ENCODE data around the gene NUTM1. TPM values are rescaled to one million over a fixed set of nuclear protein-coding genes. Genes with fewer than 3 reads are reported as not detected.
A peak's percentile ranks its signal among the peaks of the same experiment; 100 is the strongest.

NUTM1 gene, protein sequence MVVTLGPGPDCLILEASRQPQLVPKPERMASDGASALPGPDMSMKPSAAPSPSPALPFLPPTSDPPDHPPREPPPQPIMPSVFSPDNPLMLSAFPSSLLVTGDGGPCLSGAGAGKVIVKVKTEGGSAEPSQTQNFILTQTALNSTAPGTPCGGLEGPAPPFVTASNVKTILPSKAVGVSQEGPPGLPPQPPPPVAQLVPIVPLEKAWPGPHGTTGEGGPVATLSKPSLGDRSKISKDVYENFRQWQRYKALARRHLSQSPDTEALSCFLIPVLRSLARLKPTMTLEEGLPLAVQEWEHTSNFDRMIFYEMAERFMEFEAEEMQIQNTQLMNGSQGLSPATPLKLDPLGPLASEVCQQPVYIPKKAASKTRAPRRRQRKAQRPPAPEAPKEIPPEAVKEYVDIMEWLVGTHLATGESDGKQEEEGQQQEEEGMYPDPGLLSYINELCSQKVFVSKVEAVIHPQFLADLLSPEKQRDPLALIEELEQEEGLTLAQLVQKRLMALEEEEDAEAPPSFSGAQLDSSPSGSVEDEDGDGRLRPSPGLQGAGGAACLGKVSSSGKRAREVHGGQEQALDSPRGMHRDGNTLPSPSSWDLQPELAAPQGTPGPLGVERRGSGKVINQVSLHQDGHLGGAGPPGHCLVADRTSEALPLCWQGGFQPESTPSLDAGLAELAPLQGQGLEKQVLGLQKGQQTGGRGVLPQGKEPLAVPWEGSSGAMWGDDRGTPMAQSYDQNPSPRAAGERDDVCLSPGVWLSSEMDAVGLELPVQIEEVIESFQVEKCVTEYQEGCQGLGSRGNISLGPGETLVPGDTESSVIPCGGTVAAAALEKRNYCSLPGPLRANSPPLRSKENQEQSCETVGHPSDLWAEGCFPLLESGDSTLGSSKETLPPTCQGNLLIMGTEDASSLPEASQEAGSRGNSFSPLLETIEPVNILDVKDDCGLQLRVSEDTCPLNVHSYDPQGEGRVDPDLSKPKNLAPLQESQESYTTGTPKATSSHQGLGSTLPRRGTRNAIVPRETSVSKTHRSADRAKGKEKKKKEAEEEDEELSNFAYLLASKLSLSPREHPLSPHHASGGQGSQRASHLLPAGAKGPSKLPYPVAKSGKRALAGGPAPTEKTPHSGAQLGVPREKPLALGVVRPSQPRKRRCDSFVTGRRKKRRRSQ
- not detected for total RNA-seq

DNA sequence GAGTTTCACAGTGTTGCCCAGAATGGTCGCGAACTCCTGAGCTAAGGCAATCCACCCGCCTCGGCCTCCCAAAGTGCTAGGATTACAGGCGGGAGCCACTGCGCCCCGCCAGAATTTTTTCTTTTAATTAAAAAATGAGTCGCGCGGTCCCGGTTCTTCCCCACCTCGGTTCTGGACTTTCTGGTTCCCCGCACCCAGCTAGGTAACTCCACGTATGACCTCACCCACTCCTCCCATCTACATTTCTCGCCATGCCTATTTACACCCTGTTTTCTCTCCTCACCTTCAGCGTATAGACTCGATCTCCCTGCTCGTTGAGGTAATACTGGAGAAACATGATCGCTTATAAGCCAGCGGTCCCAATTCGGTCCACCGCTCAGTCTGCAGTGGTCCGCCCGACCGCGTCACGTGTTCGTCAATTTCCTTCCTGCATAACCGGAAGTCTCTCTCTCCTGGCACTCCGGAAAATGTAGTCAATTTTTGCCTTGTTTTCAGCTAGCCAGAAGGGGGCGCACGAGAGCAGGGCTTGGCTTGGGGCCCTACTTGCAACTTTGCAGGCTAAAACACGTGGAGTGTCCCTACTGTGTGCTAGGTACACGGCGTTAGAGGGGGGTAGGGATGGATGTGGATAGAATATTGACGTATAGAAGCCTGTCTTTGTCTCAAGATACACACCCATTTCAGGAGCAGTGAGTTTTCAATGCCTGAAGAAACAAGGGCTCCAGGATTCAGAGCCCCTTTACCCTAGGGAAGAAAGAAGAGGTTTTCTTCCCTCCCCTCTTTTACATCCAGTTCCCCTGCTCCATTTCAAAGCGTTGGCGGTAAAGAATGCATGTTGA is at the start of gene NUTM1, which contains the start of gene NOP10:
TSS of gene NUTM1 (plus strand) at position 579 of the 839 bp plus-strand sequence. CDS start 382 bp downstream, outside the sequence.
TSS of gene NOP10 (minus strand) at position 400 of the 839 bp plus-strand sequence. CDS start at position 337, 63 bp downstream.
- DNase-seq (ENCODE audit: low spot score in 2 of 2): peak; percentile 63 to 95
- Histone ChIP-seq H3K27me3 (no peaks in the 10 kb centered on the region), H3K9me3 (no peaks in the 10 kb centered on the region), H3K27ac (peak within 1 kb of the TSS; percentile 71 to 87), H3K4me3 (peak within 1 kb of the TSS; percentile 67 to 77), H3K36me3 (peaks cover 3 to 8% of the 10 kb centered on the region in 2 donors), H3K4me1 (peaks cover 7 to 13% of the 10 kb centered on the region in 2 donors)
- TF ChIP-seq, protein P1, sequence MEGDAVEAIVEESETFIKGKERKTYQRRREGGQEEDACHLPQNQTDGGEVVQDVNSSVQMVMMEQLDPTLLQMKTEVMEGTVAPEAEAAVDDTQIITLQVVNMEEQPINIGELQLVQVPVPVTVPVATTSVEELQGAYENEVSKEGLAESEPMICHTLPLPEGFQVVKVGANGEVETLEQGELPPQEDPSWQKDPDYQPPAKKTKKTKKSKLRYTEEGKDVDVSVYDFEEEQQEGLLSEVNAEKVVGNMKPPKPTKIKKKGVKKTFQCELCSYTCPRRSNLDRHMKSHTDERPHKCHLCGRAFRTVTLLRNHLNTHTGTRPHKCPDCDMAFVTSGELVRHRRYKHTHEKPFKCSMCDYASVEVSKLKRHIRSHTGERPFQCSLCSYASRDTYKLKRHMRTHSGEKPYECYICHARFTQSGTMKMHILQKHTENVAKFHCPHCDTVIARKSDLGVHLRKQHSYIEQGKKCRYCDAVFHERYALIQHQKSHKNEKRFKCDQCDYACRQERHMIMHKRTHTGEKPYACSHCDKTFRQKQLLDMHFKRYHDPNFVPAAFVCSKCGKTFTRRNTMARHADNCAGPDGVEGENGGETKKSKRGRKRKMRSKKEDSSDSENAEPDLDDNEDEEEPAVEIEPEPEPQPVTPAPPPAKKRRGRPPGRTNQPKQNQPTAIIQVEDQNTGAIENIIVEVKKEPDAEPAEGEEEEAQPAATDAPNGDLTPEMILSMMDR (IDR thresholded peaks at IDR 0.05): peak; percentile 93 to 96 (median 95)
- intact Hi-C loops (cut with DNase I): loop anchor here (1.0 to 10.0 kb wide), 4 partner anchors 24 to 288 kb away; partner anchors contain the start of genes EMC7, LPCAT4 and PGBD4

DNA sequence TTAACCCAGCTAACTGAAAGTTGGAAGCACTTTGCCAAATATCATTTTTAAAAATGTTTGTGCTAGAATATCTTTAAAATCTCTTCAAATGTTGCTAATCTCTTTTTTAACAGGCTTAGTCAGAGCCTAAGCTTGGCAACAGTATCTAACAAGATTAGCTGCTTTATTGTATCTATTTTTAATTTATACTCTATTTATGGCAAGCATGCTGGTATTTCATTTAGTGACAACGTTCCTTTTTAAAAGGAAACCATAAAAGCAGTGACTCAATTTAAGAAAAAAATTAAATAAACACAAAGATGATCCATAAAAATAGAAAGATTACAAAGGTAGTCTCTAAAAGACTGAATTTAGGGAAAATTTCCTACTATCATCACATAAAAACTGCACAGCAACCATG is 46.1 kb upstream of the NUTM1 start:
- Histone ChIP-seq H3K4me1 (peaks cover 4 to 32% of the 10 kb centered on the region in 2 donors), H3K4me3 (peak overlapping the region; percentile 7 to 50), H3K9me3 (no peaks in the 10 kb centered on the region), H3K27ac (peak overlapping the region; percentile 83 to 92), H3K27me3 (no peaks in the 10 kb centered on the region), H3K36me3 (peaks cover 0 to 4% of the 10 kb centered on the region in 2 donors)
- DNase-seq (ENCODE audit: low spot score in 2 of 2): no peak
- intact Hi-C loops (cut with DNase I): loop anchor here (2.0 kb wide), 1 partner anchor 38 kb away; no protein-coding TSS in a partner anchor
- TF ChIP-seq, protein P1 (IDR thresholded peaks at IDR 0.05): no peak

DNA sequence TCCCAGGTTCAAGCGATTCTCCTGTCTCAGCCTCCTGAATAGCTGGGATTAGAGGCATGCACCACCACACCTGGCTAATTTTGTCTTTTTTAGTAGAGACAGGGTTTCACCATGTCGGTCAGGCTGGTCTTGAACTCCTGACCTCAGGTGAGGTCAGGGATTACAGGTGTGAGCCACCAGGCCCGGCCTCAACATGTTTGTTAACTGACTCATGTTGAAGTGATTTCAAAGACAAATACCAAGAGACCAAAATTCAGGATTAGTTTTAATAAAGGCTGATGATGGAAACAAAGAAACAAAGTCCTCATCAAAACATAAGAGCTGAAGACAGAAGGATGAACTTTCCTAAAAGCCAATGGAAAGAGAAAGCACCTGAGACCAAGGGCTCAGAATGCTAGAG is 42.1 kb upstream of the NUTM1 start:
- TF ChIP-seq, protein P1 (IDR thresholded peaks at IDR 0.05): no peak
- H3K9me3 ChIP-seq: no peaks in the 10 kb centered on the region
- H3K27ac ChIP-seq: no peak overlapping the region
- intact Hi-C loops (cut with DNase I): no loop called here
- DNase-seq (ENCODE audit: low spot score in 2 of 2): no peak
- H3K4me1 ChIP-seq: peaks cover 10 to 37% of the 10 kb centered on the region in 2 donors
- H3K27me3 ChIP-seq: no peaks in the 10 kb centered on the region
- H3K36me3 ChIP-seq: no peaks in the 10 kb centered on the region
- H3K4me3 ChIP-seq: no peak overlapping the region

DNA sequence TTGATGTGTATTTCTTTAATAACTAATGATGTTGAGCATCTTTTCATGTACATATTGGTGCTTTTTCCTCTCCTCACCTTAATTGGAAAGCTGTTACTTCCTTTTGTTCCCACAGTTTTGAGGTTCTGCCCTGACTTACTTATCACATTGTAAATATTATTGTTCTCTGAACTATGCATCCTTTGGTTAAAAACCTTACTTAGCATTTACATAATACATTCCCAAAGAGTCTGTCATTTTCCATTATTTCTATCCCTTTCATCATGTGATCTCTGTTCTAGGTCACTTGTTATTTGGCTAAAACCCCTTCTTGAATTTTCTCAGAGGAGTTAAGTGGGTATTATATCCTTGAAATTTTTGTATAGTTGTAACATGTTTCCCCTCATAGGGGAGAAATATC is 38.5 kb upstream of the NUTM1 start:
- Histone ChIP-seq H3K27ac (peak overlapping the region; percentile 53 to 66), H3K36me3 (no peaks in the 10 kb centered on the region), H3K27me3 (no peaks in the 10 kb centered on the region), H3K4me3 (no peak overlapping the region), H3K9me3 (no peaks in the 10 kb centered on the region), H3K4me1 (peaks cover 8 to 18% of the 10 kb centered on the region in 2 donors)
- DNase-seq (ENCODE audit: low spot score in 2 of 2): no peak
- TF ChIP-seq, protein P1 (IDR thresholded peaks at IDR 0.05): no peak
- intact Hi-C loops (cut with DNase I): no loop called here

All from ascending aorta (tissue), 2 donors.